Measurements from ENCODE around the gene RNASEH2C. TPM values are rescaled to one million over a fixed set of nuclear protein-coding genes. Genes with fewer than 3 reads are reported as not detected.

RNASEH2C gene
- 55.7 and 59.4 TPM in 2 replicates for total RNA-seq

DNA sequence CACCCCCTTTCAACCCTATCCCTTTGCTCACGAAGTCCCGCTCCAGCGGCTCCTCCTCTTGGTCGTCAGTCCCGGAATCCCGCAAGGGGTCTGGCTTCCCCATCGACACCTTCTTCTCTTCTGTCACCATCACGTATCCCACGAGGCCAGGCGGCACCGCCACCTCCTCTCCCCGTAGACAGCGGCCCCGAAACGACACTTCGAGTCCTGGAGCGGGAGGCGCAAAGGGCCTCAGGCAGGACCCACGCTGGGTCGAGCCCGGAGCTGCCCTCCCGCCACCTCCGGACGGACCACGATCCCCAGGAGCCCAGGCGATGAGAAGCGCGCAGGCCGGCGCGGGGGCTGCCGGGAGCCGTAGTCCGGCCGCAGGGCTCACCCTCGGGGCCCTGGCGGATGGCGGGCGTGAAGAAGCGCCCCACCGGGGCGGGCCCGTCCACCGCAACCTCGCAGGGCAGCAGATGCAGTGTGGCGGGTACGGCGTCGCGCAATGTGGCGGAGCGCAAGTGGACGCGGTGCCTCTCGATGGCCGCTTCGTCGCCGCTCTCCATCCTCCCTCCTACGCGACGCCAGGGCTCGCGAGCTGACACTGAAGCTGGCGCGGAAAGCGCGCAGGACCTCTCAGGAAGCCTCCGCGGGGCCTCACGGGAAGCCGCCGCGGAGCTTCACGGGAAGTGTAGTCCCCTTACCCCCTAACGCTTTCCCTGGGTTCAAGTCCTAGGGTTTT, at the start of gene RNASEH2C:
RNASEH2C (minus strand) TSS at position 588 of the 724 bp plus-strand sequence; CDS start at position 548, 40 bp downstream.

DNA sequence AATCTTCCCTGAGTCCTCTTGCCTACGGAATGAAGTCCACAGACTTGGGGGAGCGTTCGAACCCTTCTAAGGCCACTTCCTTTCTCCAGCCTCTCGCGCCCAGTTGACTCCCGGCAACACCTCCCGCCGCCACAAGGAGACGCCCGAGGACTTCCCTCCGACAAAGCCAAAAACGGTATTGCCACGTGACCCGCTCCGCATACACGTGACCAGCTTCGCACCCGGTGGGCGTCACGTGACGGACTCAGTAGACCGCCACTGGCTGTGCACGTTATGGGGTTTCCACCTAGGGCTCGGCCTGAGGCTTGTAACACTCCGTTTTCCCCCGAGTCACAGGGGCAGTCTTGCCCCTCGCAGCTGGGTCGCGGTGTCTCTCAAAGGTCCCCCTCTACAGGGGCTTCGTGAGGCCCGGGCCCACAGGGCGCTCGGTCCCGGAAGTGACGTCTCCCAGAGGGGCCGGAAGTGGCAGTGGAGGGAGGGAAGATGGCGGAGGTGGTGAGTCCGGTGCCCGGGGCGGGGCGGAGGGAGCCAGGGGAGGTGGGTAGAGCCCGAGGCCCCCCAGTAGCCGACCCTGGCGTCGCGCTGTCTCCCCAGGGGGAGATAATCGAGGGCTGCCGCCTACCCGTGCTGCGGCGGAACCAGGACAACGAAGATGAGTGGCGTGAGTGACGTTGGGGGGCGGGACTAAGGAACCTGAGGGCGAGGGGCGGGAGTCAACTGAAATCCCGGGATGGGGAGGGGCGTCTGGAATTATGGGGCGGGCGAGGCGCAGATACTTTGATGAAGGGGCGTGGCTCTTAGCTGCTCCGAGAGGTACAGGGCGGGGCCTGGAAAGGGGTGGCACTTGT, 8.6 kb downstream of the RNASEH2C start, which contains the start of gene KAT5:
KAT5 (plus strand) TSS at position 468 of the 848 bp plus-strand sequence; CDS start at position 484, 16 bp downstream.

Other genes with a start within 250 kb of the RNASEH2C start
- 1,858 and 1,913 TPM in 2 replicates for gene MALAT1, start 221.8 kb downstream of the RNASEH2C start, total RNA-seq
- gene SCYL1, start 195.7 kb downstream of the RNASEH2C start, total RNA-seq: 103 and 141 TPM in 2 replicates
- gene LTBP3, start 162.4 kb downstream of the RNASEH2C start, total RNA-seq: 70.6 and 101 TPM in 2 replicates
- gene ZNRD2, start 150.3 kb downstream of the RNASEH2C start, total RNA-seq: 20.9 and 53.0 TPM in 2 replicates
- gene FAM89B, start 148.3 kb downstream of the RNASEH2C start, total RNA-seq: 19.0 and 23.7 TPM in 2 replicates
- 38.6 and 80.3 TPM in 2 replicates for gene EHBP1L1, start 144.7 kb downstream of the RNASEH2C start, total RNA-seq
- gene KCNK7, start 125.0 kb downstream of the RNASEH2C start, total RNA-seq: not detected in 2 replicates
- gene MAP3K11, start 106.6 kb downstream of the RNASEH2C start, total RNA-seq: 38.1 and 39.9 TPM in 2 replicates
- 27.1 and 30.1 TPM in 2 replicates for gene PCNX3, start 105.0 kb downstream of the RNASEH2C start, total RNA-seq
- gene SIPA1, start 82.7 kb downstream of the RNASEH2C start, total RNA-seq: 8.3 and 10.7 TPM in 2 replicates
- 50.2 and 56.4 TPM in 2 replicates for gene RELA, start 57.9 kb downstream of the RNASEH2C start, total RNA-seq
- gene KAT5, start 8.5 kb downstream of the RNASEH2C start, total RNA-seq: 23.8 and 33.6 TPM in 2 replicates
- gene AP5B1, start 60.2 kb upstream of the RNASEH2C start, total RNA-seq: 11.2 and 14.4 TPM in 2 replicates
- gene OVOL1, start 66.3 kb upstream of the RNASEH2C start, total RNA-seq: not detected in 2 replicates
- 0.32 and 1.3 TPM in 2 replicates for gene SNX32, start 113.2 kb upstream of the RNASEH2C start, total RNA-seq
- gene CFL1, start 137.4 kb upstream of the RNASEH2C start, total RNA-seq: 1,265 and 1,321 TPM in 2 replicates
- gene MUS81, start 139.6 kb upstream of the RNASEH2C start, total RNA-seq: 32.7 and 38.1 TPM in 2 replicates
- 199 and 280 TPM in 2 replicates for gene EFEMP2, start 152.0 kb upstream of the RNASEH2C start, total RNA-seq
- gene CTSW, start 159.0 kb upstream of the RNASEH2C start, total RNA-seq: not detected in 2 replicates
- gene FIBP, start 167.7 kb upstream of the RNASEH2C start, total RNA-seq: 101 and 125 TPM in 2 replicates
- 75.8 and 91.2 TPM in 2 replicates for gene CCDC85B, start 169.9 kb upstream of the RNASEH2C start, total RNA-seq
- 33.4 and 37.7 TPM in 2 replicates for gene FOSL1, start 179.6 kb upstream of the RNASEH2C start, total RNA-seq
- 12.3 and 14.6 TPM in 2 replicates for gene C11orf68, start 198.3 kb upstream of the RNASEH2C start, total RNA-seq
- gene DRAP1, start 198.6 kb upstream of the RNASEH2C start, total RNA-seq: 122 and 141 TPM in 2 replicates
- gene TSGA10IP, start 224.7 kb upstream of the RNASEH2C start, total RNA-seq: not detected in 2 replicates
- 23.3 and 25.5 TPM in 2 replicates for gene SART1, start 240.9 kb upstream of the RNASEH2C start, total RNA-seq